ENCODE measurements around the gene CAMKMT. TPM values are rescaled to one million over a fixed set of nuclear protein-coding genes. Genes with fewer than 3 reads are reported as not detected.

The CAMKMT gene
- total RNA-seq, 1 experiment from 2014 or later = 17.4 TPM

DNA sequence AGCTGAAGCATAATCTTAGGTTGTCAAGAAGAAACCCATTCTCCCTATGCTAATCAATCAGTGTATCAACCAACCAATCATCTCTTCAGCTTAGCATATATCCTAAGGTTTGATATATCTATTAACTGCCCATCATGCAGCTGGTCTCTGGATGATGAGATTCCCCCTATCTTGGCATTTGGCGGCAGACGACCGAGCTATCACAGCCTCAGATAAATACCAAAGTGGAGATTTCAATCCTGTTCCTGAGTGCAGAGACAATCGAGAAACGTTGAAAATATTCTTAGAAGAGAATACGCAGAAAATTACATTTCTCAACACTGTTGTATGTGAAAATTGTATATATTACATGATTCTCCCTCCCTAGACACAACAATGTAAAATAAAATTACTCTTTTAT is 320.7 kb downstream of the CAMKMT start:
- Histone ChIP-seq H3K18ac (ENCODE audit: insufficient read length, low read depth, low read length) (no peak overlapping the region), H3K4me2 (ENCODE audit: insufficient read depth, insufficient read length, low read length) (no peak overlapping the region), H4K8ac (replicated peaks; ENCODE audit: insufficient read length, low read depth, low read length) (no peak overlapping the region), H2BK15ac (ENCODE audit: low read depth, low read length) (no peak overlapping the region), H3K4ac (ENCODE audit: low read depth, low read length) (no peak overlapping the region), H2BK20ac (ENCODE audit: low read depth, low read length, poor library complexity, severe bottlenecking) (no peak overlapping the region), H3K9me3 (ENCODE audit: control insufficient read depth, low read depth, low read length) (no peaks in the 10 kb centered on the region), H3K14ac (ENCODE audit: insufficient read depth, low read length) (no peak overlapping the region), H2AFZ (ENCODE audit: low read length) (no peak overlapping the region), H4K20me1 (ENCODE audit: control insufficient read depth, insufficient read depth, insufficient read length) (no peaks in the 10 kb centered on the region), H3K9ac (ENCODE audit: extremely low read depth, insufficient read length, low read length) (no peak overlapping the region), H3K23me2 (ENCODE audit: insufficient read length, low read depth, low read length, poor library complexity, severe bottlenecking) (no peaks in the 10 kb centered on the region), H2AK5ac (ENCODE audit: insufficient read length, low read length) (no peak overlapping the region), H3K79me1 (ENCODE audit: insufficient read depth, low read depth, low read length, poor library complexity, severe bottlenecking) (no peaks in the 10 kb centered on the region), H2BK120ac (ENCODE audit: low read depth, low read length, poor library complexity, severe bottlenecking) (no peak overlapping the region), H3K79me2 (ENCODE audit: insufficient read depth, low read length) (no peaks in the 10 kb centered on the region), H3K4me1 (ENCODE audit: insufficient read depth, low read length) (no peaks in the 10 kb centered on the region; the same call in 1 of the 2 replicates), H3K23ac (ENCODE audit: insufficient read length, low read depth, low read length) (no peak overlapping the region), H2BK5ac (ENCODE audit: insufficient read length, low read length) (no peak overlapping the region), H3T11ph (ENCODE audit: low read length) (no peak overlapping the region), H2BK12ac (ENCODE audit: insufficient read length, low read depth, low read length) (no peak overlapping the region), H3K56ac (ENCODE audit: insufficient read length, low read depth, low read length) (no peak overlapping the region), H4K91ac (ENCODE audit: insufficient read length, low read depth, low read length) (no peak overlapping the region), H3K27me3 (ENCODE audit: insufficient read depth, low read length) (no peaks in the 10 kb centered on the region), H3K27ac (ENCODE audit: insufficient read length, low read depth, low read length) (no peak overlapping the region), H4K5ac (ENCODE audit: insufficient read length, low read depth, low read length) (no peak overlapping the region)
- no CpG with 5 or more reads among the region's 6 CpGs for WGBS (ENCODE audit: extremely low coverage, insufficient read length, low lambda C conversion rate)
- DNase-seq = no peak
- Mint-ChIP-seq H3K4me1 (peaks cover 19 to 23% of the 10 kb centered on the region in 2 experiments), H3K27me3 (ENCODE audit: low read depth) (no peaks in the 10 kb centered on the region), H3K36me3 (ENCODE audit: insufficient read depth in 1 of 3, low read depth in 3 of 3) (peaks cover 0 to 3% (median 0%) of the 10 kb centered on the region in 3 experiments; a peak in 1 of 7 replicates), H3K27ac (no peak overlapping the region), H3K9me3 (no peaks in the 10 kb centered on the region), H3K4me3 (no peak overlapping the region)
- TF ChIP-seq, protein P1, sequence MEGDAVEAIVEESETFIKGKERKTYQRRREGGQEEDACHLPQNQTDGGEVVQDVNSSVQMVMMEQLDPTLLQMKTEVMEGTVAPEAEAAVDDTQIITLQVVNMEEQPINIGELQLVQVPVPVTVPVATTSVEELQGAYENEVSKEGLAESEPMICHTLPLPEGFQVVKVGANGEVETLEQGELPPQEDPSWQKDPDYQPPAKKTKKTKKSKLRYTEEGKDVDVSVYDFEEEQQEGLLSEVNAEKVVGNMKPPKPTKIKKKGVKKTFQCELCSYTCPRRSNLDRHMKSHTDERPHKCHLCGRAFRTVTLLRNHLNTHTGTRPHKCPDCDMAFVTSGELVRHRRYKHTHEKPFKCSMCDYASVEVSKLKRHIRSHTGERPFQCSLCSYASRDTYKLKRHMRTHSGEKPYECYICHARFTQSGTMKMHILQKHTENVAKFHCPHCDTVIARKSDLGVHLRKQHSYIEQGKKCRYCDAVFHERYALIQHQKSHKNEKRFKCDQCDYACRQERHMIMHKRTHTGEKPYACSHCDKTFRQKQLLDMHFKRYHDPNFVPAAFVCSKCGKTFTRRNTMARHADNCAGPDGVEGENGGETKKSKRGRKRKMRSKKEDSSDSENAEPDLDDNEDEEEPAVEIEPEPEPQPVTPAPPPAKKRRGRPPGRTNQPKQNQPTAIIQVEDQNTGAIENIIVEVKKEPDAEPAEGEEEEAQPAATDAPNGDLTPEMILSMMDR (conservative IDR thresholded peaks at IDR 0.05) = no peak

Data from H9 (cell line).